Heart right ventricle (tissue), 16 donors: ENCODE data around the gene PCGF5. TPM values are rescaled to one million over a fixed set of nuclear protein-coding genes. Genes with fewer than 3 reads are reported as not detected.

ENCODE experiments used
- ATAC-seq, 8 donors: fragments of 200-7000 bp; cut with Tn5 transposase; one replicate each; pipeline ENCODE4 v1.9.1; 2020; ENCODE audit warnings: mild to moderate bottlenecking in 8 of 8, moderate library complexity in 8 of 8, moderate number of reproducible peaks in 1 of 8
- DNase-seq, 2 donors: peaks; one replicate each; pipeline ENCODE4 v3.0.0-alpha.2; 2020
- H3K27ac ChIP-seq, 10 donors: fragments of 200-600 bp; sonication (generic) in 2 of 10; one replicate each; pipeline versions ENCODE4 v1.5.0 to v1.8.0; 2020 to 2022; ENCODE audit warnings: mild to moderate bottlenecking in 3 of 10
- H3K27me3 ChIP-seq, 7 donors: fragments of 200-600 bp; one replicate each; pipeline ENCODE4 v1.8.0; 2021 to 2022; ENCODE audit warnings: mild to moderate bottlenecking in 2 of 7
- H3K36me3 ChIP-seq, 9 donors: fragments of 200-600 bp; sonication (generic) in 1 of 9; one replicate each; pipeline versions ENCODE4 v1.5.0 to v1.8.0; 2020 to 2022; ENCODE audit warnings: mild to moderate bottlenecking in 2 of 9
- H3K4me1 ChIP-seq, 9 donors: fragments of 200-600 bp; sonication (generic) in 1 of 9; one replicate each; pipeline versions ENCODE4 v1.5.0 to v1.8.0; 2020 to 2022; ENCODE audit warnings: mild to moderate bottlenecking in 4 of 9
- H3K4me3 ChIP-seq, 10 donors: fragments of 200-600 bp; sonication (generic) in 2 of 10; one replicate each; pipeline versions ENCODE4 v1.5.0 to v1.8.0; 2020 to 2022; ENCODE audit warnings: mild to moderate bottlenecking in 7 of 10, moderate library complexity in 2 of 10
- H3K9me3 ChIP-seq, 11 donors: fragments of 200-600 bp in 10 of 11; sonication (generic) in 2 of 11; one replicate each; pipeline versions ENCODE4 v1.5.0 to v1.8.0; 2013 to 2022; ENCODE audit warnings: mild to moderate bottlenecking in 2 of 11, control low read depth in 1 of 11, moderate library complexity in 1 of 11
- CTCF ChIP-seq, 9 donors: fragments of 200-600 bp; sonication (generic) in 2 of 9; IDR thresholded peaks; one replicate each; pipeline versions ENCODE4 v1.5.0 to v1.8.0; 2021 to 2022; ENCODE audit warnings: antibody characterized with exemption in 9 of 9, mild to moderate bottlenecking in 5 of 9, moderate library complexity in 1 of 9
- WGBS, 2 donors: extraction: QIAGEN DNeasy Blood & Tissue Kit; methylation state at CpG; one replicate each; pipeline ENCODE4 v1.1.7; 2013; ENCODE audit warnings: inconsistent platforms in 1 of 2; 5-methylcytosine and 5-hydroxymethylcytosine counted together
- intact Hi-C, 10 donors: fragments of 100-400 bp; cut with DNase I; formaldehyde crosslinking; loops; one replicate each; pipeline versions ENCODE4 v1.11.1 to v1.14.2; 2022
- polyA plus RNA-seq, 2 donors: library from polyadenylated mRNA; stranded (reverse); fragments of 200-250 nt; gene quantifications; one replicate each; pipeline ENCODE4 v1.2.3, GENCODE V29; 2013
- total RNA-seq, 10 donors: library from RNA; stranded (reverse); fragmentation: NEBNext Ultra II Directional in 3 of 10; extraction: Animal tissue kit (Norgen Biotek cat#: 25700) in 3 of 10; gene quantifications; one replicate each; pipeline versions ENCODE4 v1.2.1 to v1.2.4, GENCODE V29; 2021 to 2023
- donor health status: Arrhythmogenic right ventricular cardiomyopathy.
- donor health status: ischemic (EF 13 %, LVEDD 7.1; RV severe dilation, severe dysfunction).
- donor health status: healthy with polysubstance abuse.
- donor health status: DM: no; HTN: yes; CAD: no.
- donor health status: DM: no; HTN: no; CAD: no.
- donor health status: ischemic (EF 25% LVEDD 6.9; RV normal size, moderate dysfunction).
- donor health status: ischemic (EF 25% LVEDD 5.7; RV mildly dilated, moderate dysfunction).
- donor health status: healthy.
- donor health status: DM: yes; HTN: yes; CAD: no.
- donor health status: Ischemic cardiomyopathy.
- donor health status: ischemic (EF 35%, LVEDD 5.7; RV mildly dilated, moderate dysfunction).
- donor health status: nonischemic (EF 11% LVEDD 7.7; RV severe dilation, severe dysfunction).
- donor health status: DM: yes; HTN: yes; CAD: no.
- donor health status: PGD.
- donor health status: ischemic (EF 29% LVEDD 5.4; RV normal size, mild dysfunction).
- donor health status: nonischemic (EF 23%, LVEDD 6.1; RV moderate dilation, normal function).

PCGF5 gene
- total and polyA plus RNA-seq, 12 donors: 46.2 to 104 (median 76.5) TPM

DNA sequence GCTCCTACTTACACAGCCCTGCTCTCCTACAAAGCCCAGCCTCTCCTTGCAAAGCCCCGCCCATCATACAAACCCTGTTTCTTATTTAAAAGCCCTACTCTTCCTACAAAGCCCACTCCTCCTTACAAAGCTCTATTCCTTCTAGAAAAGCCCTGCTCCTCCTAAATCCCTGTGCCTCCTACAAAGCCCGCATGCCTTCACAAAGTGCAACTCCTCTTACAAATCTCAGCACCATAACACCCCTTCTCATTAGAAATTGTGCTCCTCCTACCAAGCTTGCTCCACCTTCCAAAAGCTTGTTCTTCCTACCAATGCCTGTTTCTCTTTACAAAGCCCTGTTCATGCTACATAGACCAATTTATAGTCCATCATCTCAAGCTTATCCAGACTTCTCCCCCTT, 66.1 kb downstream of the PCGF5 start:
- ATAC-seq (no peak), DNase-seq (no peak)
- H3K4me1 ChIP-seq: peaks cover 11 to 54% (median 22%) of the 10 kb centered on the region in 9 donors
- intact Hi-C loops: no loop called here
- WGBS, 2 donors: 83 to 92% methylated on average over 2 of the region's 2 CpGs
- no peak overlapping the region for H3K27ac ChIP-seq
- TF ChIP-seq CTCF (IDR thresholded peaks at IDR 0.05): no peak
- no peaks in the 10 kb centered on the region for H3K27me3 ChIP-seq
- H3K4me3 ChIP-seq: no peak overlapping the region
- peaks cover 0 to 19% (median 0%) of the 10 kb centered on the region in 9 donors for H3K36me3 ChIP-seq
- no peaks in the 10 kb centered on the region for H3K9me3 ChIP-seq

GRCh38 chr10:91287276-91287675, 66.8 kb downstream of the PCGF5 start:
- WGBS, 2 donors: 50 to 56% methylated on average over 4 of the region's 4 CpGs
- Histone ChIP-seq H3K36me3 (peaks cover 0 to 13% (median 0%) of the 10 kb centered on the region in 9 donors), H3K4me3 (no peak overlapping the region), H3K9me3 (no peaks in the 10 kb centered on the region), H3K4me1 (peaks cover 11 to 54% (median 22%) of the 10 kb centered on the region in 9 donors), H3K27ac (peak overlapping the region in 2 of 10 donors; percentile 2 to 3), H3K27me3 (no peaks in the 10 kb centered on the region)
- intact Hi-C loops: no loop called here
- peak in 1 of 8 donors; percentile 8 for ATAC-seq
- TF ChIP-seq CTCF (IDR thresholded peaks at IDR 0.05): no peak
- DNase-seq: no peak

- Histone ChIP-seq H3K27me3 (no peaks in the 10 kb centered on the region), H3K27ac (peak overlapping the region in 1 of 10 donors; percentile 2), H3K36me3 (peaks cover 0 to 6% (median 0%) of the 10 kb centered on the region in 9 donors), H3K4me1 (peaks cover 11 to 54% (median 22%) of the 10 kb centered on the region in 9 donors), H3K4me3 (no peak overlapping the region), H3K9me3 (no peaks in the 10 kb centered on the region)
- intact Hi-C loops: no loop called here
- DNase-seq (peak in 1 of 2 donors; percentile 21), ATAC-seq (peak in 6 of 8 donors; percentile 45 to 70 (median 62))
- TF ChIP-seq CTCF (IDR thresholded peaks at IDR 0.05): no peak
- 77 to 80% methylated on average over 4 of the region's 4 CpGs for WGBS, 2 donors
These were observed 67.4 kb downstream of the PCGF5 start for GRCh38 chr10:91287912-91288311.

DNA sequence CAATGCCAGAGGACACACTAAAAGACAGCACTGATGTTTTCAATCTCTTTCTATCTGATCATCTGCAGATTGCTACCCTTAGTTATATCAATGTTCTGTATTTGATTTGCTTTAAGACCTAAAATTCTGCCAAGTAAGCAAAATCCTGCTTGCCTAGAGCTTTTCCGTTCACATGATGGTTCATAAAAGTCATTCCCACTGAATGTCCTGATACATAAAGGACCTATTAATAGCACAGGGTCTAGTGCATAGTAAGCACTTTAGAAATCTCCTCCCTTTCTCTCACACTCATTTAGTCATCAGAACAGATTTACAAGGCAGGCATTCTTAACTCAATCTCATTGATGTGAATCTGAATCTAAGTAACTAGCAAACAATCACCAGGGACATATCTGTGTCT, 68.8 kb downstream of the PCGF5 start:
- Histone ChIP-seq H3K27ac (no peak overlapping the region), H3K36me3 (peaks cover 0 to 5% (median 0%) of the 10 kb centered on the region in 9 donors), H3K4me1 (peaks cover 11 to 50% (median 22%) of the 10 kb centered on the region in 9 donors), H3K27me3 (no peaks in the 10 kb centered on the region), H3K9me3 (no peaks in the 10 kb centered on the region), H3K4me3 (no peak overlapping the region)
- TF ChIP-seq CTCF (IDR thresholded peaks at IDR 0.05): no peak
- intact Hi-C loops: no loop called here
- 59 to 71% methylated on average over 1 of the region's 1 CpG for WGBS, 2 donors
- ATAC-seq (peak in 4 of 8 donors; percentile 27 to 63 (median 46)), DNase-seq (no peak)
